OCI-LY7 (cell line): ENCODE measurements around the gene SYNRG.

Experiments used
- EZH2phosphoT487 ChIP-seq: fragments of 200-600 bp; sonication (generic); IDR thresholded peaks from 2 replicates; pipeline ENCODE4 v1.6.1; 2018; ENCODE audit warnings: low read depth, borderline replicate concordance, mild to moderate bottlenecking, mixed run types, antibody characterized with exemption, low read length, moderate library complexity, mixed read lengths
- TF ChIP-seq, protein P1 (sequence below): fragments of 200-600 bp; sonication (generic); conservative IDR thresholded peaks from 2 replicates; pipeline ENCODE4 v1.5.1; 2014; ENCODE audit warnings: mild to moderate bottlenecking, antibody characterized with exemption, low read length, moderate library complexity, mixed read lengths

DNA sequence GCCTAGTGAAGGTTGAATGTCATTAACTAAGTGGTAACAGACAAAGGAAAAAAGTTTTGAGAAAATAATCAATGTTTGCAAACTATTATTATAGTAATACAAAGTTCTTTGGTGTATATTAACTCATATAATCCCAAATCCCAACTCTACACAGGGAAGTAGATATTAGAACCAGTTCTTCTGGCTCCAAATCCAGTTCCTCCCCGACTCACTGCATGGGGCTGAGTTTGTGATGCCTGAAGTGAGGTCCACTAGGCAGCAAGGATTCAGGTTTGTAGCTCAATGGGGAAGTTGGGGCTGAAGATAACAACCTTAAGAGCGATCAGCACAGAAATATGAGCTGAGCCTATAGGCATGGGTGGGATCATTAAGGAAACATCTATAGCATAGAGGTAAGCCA is 5.6 kb upstream of the SYNRG start:
- TF ChIP-seq, protein P1, sequence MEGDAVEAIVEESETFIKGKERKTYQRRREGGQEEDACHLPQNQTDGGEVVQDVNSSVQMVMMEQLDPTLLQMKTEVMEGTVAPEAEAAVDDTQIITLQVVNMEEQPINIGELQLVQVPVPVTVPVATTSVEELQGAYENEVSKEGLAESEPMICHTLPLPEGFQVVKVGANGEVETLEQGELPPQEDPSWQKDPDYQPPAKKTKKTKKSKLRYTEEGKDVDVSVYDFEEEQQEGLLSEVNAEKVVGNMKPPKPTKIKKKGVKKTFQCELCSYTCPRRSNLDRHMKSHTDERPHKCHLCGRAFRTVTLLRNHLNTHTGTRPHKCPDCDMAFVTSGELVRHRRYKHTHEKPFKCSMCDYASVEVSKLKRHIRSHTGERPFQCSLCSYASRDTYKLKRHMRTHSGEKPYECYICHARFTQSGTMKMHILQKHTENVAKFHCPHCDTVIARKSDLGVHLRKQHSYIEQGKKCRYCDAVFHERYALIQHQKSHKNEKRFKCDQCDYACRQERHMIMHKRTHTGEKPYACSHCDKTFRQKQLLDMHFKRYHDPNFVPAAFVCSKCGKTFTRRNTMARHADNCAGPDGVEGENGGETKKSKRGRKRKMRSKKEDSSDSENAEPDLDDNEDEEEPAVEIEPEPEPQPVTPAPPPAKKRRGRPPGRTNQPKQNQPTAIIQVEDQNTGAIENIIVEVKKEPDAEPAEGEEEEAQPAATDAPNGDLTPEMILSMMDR, result no peak
- TF ChIP-seq EZH2phosphoT487, result no peak
